ENCODE data around the gene XPOT.

Gene XPOT

GRCh38 chr12:64392221-64392620, 12.0 kb upstream of the XPOT start:
- FAIRE-seq: peak; percentile 67
- no peak for TF ChIP-seq POLR2A (IDR thresholded peaks at IDR 0.05; ENCODE audit: low read depth, low read length)
- DNase-seq (ENCODE audit: insufficient read length): no peak

- no peak for FAIRE-seq
- TF ChIP-seq TAF1 (IDR thresholded peaks at IDR 0.05; ENCODE audit: borderline replicate concordance, low read depth, low read length) (no peak), POLR2AphosphoS5 (IDR thresholded peaks at IDR 0.05; ENCODE audit: low read depth, low read length) (no peak), POLR2A (IDR thresholded peaks at IDR 0.05; ENCODE audit: low read depth, low read length) (no peak)
- DNase-seq (ENCODE audit: insufficient read length): no peak
These were observed 8.5 kb upstream of the XPOT start for GRCh38 chr12:64395739-64396138.

GRCh38 chr12:64400041-64400440, 4.2 kb upstream of the XPOT start:
- FAIRE-seq (no peak), DNase-seq (ENCODE audit: insufficient read length) (no peak)
- TF ChIP-seq TAF1 (IDR thresholded peaks at IDR 0.05; ENCODE audit: borderline replicate concordance, low read depth, low read length) (no peak), POLR2AphosphoS5 (IDR thresholded peaks at IDR 0.05; ENCODE audit: low read depth, low read length) (no peak), POLR2A (IDR thresholded peaks at IDR 0.05; ENCODE audit: low read depth, low read length) (no peak)

- FAIRE-seq (no peak), DNase-seq (ENCODE audit: insufficient read length) (no peak)
- TF ChIP-seq POLR2A (IDR thresholded peaks at IDR 0.05; ENCODE audit: low read depth, low read length) (no peak), TAF1 (IDR thresholded peaks at IDR 0.05; ENCODE audit: borderline replicate concordance, low read depth, low read length) (no peak), POLR2AphosphoS5 (IDR thresholded peaks at IDR 0.05; ENCODE audit: low read depth, low read length) (no peak)
These were observed 2.0 kb upstream of the XPOT start for GRCh38 chr12:64402181-64402580.

GRCh38 chr12:64404470-64405256, 471 bp downstream of the XPOT start:
- FAIRE-seq (no peak), DNase-seq (ENCODE audit: insufficient read length) (peak; percentile 34)

GRCh38 chr12:64407342-64408223, 3.4 kb downstream of the XPOT start:
- FAIRE-seq (no peak), DNase-seq (ENCODE audit: insufficient read length) (no peak)
- no peak for TF ChIP-seq TAF1 (IDR thresholded peaks at IDR 0.05; ENCODE audit: borderline replicate concordance, low read depth, low read length)
- no peak for TF ChIP-seq POLR2A (IDR thresholded peaks at IDR 0.05; ENCODE audit: low read depth, low read length)
- TF ChIP-seq POLR2AphosphoS5 (IDR thresholded peaks at IDR 0.05; ENCODE audit: low read depth, low read length): no peak

More at GRCh38 chr12:64404470-64405256, 471 bp downstream of the XPOT start:
- TF ChIP-seq POLR2AphosphoS5 (IDR thresholded peaks at IDR 0.05; ENCODE audit: low read depth, low read length) (peak; percentile 23; the same call in 1 of the 2 replicates), POLR2A (IDR thresholded peaks at IDR 0.05; ENCODE audit: low read depth, low read length) (no peak)

- DNase-seq (ENCODE audit: insufficient read length): no peak
- TF ChIP-seq TAF1 (IDR thresholded peaks at IDR 0.05; ENCODE audit: borderline replicate concordance, low read depth, low read length): no peak
- no peak for TF ChIP-seq POLR2AphosphoS5 (IDR thresholded peaks at IDR 0.05; ENCODE audit: low read depth, low read length)
- no peak for TF ChIP-seq POLR2A (IDR thresholded peaks at IDR 0.05; ENCODE audit: low read depth, low read length)
- FAIRE-seq: no peak
These were observed 7.2 kb downstream of the XPOT start for GRCh38 chr12:64411427-64411826.

GRCh38 chr12:64412459-64412858, 8.3 kb downstream of the XPOT start:
- TF ChIP-seq POLR2A (IDR thresholded peaks at IDR 0.05; ENCODE audit: low read depth, low read length) (no peak), POLR2AphosphoS5 (IDR thresholded peaks at IDR 0.05; ENCODE audit: low read depth, low read length) (no peak), TAF1 (IDR thresholded peaks at IDR 0.05; ENCODE audit: borderline replicate concordance, low read depth, low read length) (no peak)
- FAIRE-seq: no peak
- no peak for DNase-seq (ENCODE audit: insufficient read length)

GRCh38 chr12:64413884-64414283, 9.7 kb downstream of the XPOT start:
- FAIRE-seq: no peak
- no peak for DNase-seq (ENCODE audit: insufficient read length)
- TF ChIP-seq POLR2AphosphoS5 (IDR thresholded peaks at IDR 0.05; ENCODE audit: low read depth, low read length) (no peak), POLR2A (IDR thresholded peaks at IDR 0.05; ENCODE audit: low read depth, low read length) (no peak), TAF1 (IDR thresholded peaks at IDR 0.05; ENCODE audit: borderline replicate concordance, low read depth, low read length) (no peak)

GRCh38 chr12:64418209-64418608, 14.0 kb downstream of the XPOT start:
- FAIRE-seq (no peak), DNase-seq (ENCODE audit: insufficient read length) (no peak)
- TF ChIP-seq POLR2A (IDR thresholded peaks at IDR 0.05; ENCODE audit: low read depth, low read length) (no peak), TAF1 (IDR thresholded peaks at IDR 0.05; ENCODE audit: borderline replicate concordance, low read depth, low read length) (no peak), POLR2AphosphoS5 (IDR thresholded peaks at IDR 0.05; ENCODE audit: low read depth, low read length) (no peak)

- no peak for TF ChIP-seq POLR2A (IDR thresholded peaks at IDR 0.05; ENCODE audit: low read depth, low read length)
- no peak for TF ChIP-seq POLR2AphosphoS5 (IDR thresholded peaks at IDR 0.05; ENCODE audit: low read depth, low read length)
- TF ChIP-seq TAF1 (IDR thresholded peaks at IDR 0.05; ENCODE audit: borderline replicate concordance, low read depth, low read length): no peak
- DNase-seq (ENCODE audit: insufficient read length): no peak
- FAIRE-seq: peak; percentile 9
These were observed 15.5 kb downstream of the XPOT start for GRCh38 chr12:64419696-64420095.

GRCh38 chr12:64427988-64428387, 23.8 kb downstream of the XPOT start:
- FAIRE-seq: no peak

More at GRCh38 chr12:64427988-64428387, 23.8 kb downstream of the XPOT start:
- TF ChIP-seq POLR2AphosphoS5 (IDR thresholded peaks at IDR 0.05; ENCODE audit: low read depth, low read length) (no peak), TAF1 (IDR thresholded peaks at IDR 0.05; ENCODE audit: borderline replicate concordance, low read depth, low read length) (no peak), POLR2A (IDR thresholded peaks at IDR 0.05; ENCODE audit: low read depth, low read length) (no peak)
- no peak for DNase-seq (ENCODE audit: insufficient read length)

Data from GM12892 (cell line).